GM12892 (cell line): ENCODE measurements around the gene CACNB4.

Experiments
- POLR2A ChIP-seq: IDR thresholded peaks from 2 replicates; pipeline ENCODE4 v1.6.1; 2011; ENCODE audit warnings: low read depth, low read length, control low read depth
- POLR2AphosphoS5 ChIP-seq: IDR thresholded peaks from 2 replicates; pipeline ENCODE4 v1.6.1; 2011; ENCODE audit warnings: low read depth, low read length, control low read depth

- TF ChIP-seq POLR2A (no peak), POLR2AphosphoS5 (no peak)
These were observed 278.9 kb downstream of the CACNB4 start for GRCh38 chr2:151819920-151820319.
